H1 (cell line): ENCODE results near the gene ZNF608.

Experiments
- CEBPB ChIP-seq: IDR thresholded peaks from 2 replicates; pipeline ENCODE4 v1.6.1; 2012; ENCODE audit warnings: low read depth, low read length
- CREB1 ChIP-seq: IDR thresholded peaks from 2 replicates; pipeline ENCODE4 v1.6.1; 2012; ENCODE audit warnings: inconsistent platforms
- EP300 ChIP-seq, 2 experiments: IDR thresholded peaks; 1 replicate in 1 of 2; 2 replicates in 1 of 2; pipeline ENCODE4 v1.6.1; 2011 to 2012; ENCODE audit warnings: low read depth in 2 of 2, low read length in 2 of 2, mild to moderate bottlenecking in 2 of 2, borderline replicate concordance in 1 of 2, inconsistent platforms in 1 of 2, moderate library complexity in 1 of 2
- EZH2 ChIP-seq: fragments of 200-600 bp; sonication (generic); IDR thresholded peaks from 2 replicates; pipeline ENCODE4 v1.7.1; 2012; ENCODE audit warnings: low read depth, mild to moderate bottlenecking, moderate library complexity, low read length, inconsistent platforms; ENCODE audit not compliant: severe bottlenecking
- GTF2F1 ChIP-seq: IDR thresholded peaks from 2 replicates; pipeline ENCODE4 v1.6.1; 2012; ENCODE audit warnings: low read depth, low read length, improper control_type of control experiment, borderline replicate concordance
- KDM1A ChIP-seq: fragments of 200-600, 300-600 bp; sonication (generic); IDR thresholded peaks from 2 replicates; pipeline ENCODE4 v1.7.1; 2016; ENCODE audit warnings: mild to moderate bottlenecking, low read length, borderline replicate concordance
- MAFK ChIP-seq: IDR thresholded peaks from 2 replicates; pipeline ENCODE4 v1.6.1; 2012; ENCODE audit warnings: low read depth, mild to moderate bottlenecking, improper control_type of control experiment, low read length
- NRF1 ChIP-seq: IDR thresholded peaks from 2 replicates; pipeline ENCODE4 v1.6.1; 2011; ENCODE audit warnings: mild to moderate bottlenecking, low read depth, low read length, improper control_type of control experiment
- POLR2A ChIP-seq, 2 experiments: IDR thresholded peaks; 1 replicate in 1 of 2; 2 replicates in 1 of 2; pipeline ENCODE4 v1.6.1; 2011; ENCODE audit warnings: low read depth in 2 of 2, low read length in 2 of 2, mild to moderate bottlenecking in 2 of 2; ENCODE audit errors: control extremely low read depth in 1 of 2
- SIN3A ChIP-seq, 2 experiments: IDR thresholded peaks in 1 of 2; conservative IDR thresholded peaks in 1 of 2; 2 replicates each; pipeline ENCODE4 v1.6.1; 2011 to 2012; ENCODE audit warnings: low read length in 2 of 2, improper control_type of control experiment in 1 of 2, low read depth in 1 of 2, mild to moderate bottlenecking in 1 of 2
- YY1 ChIP-seq: IDR thresholded peaks from 2 replicates; pipeline ENCODE4 v1.6.1; 2011; ENCODE audit warnings: low read depth, mild to moderate bottlenecking, low read length
- TF ChIP-seq, protein P1 (sequence below), 3 experiments: IDR thresholded peaks; 1 replicate in 2 of 3; 2 replicates in 1 of 3; pipeline versions ENCODE4 v1.5.1 to v1.6.1; 2011; ENCODE audit warnings: low read length in 3 of 3, mild to moderate bottlenecking in 3 of 3, inconsistent platforms in 2 of 3, low read depth in 1 of 3, moderate library complexity in 1 of 3; ENCODE audit not compliant: insufficient read depth in 1 of 3; ENCODE audit errors: control extremely low read depth in 1 of 3
- TF ChIP-seq, protein P2 (sequence below): fragments of 300-600 bp; sonication (generic); IDR thresholded peaks from 2 replicates; pipeline ENCODE4 v1.7.1; 2012; ENCODE audit warnings: low read length, moderate library complexity, mild to moderate bottlenecking, inconsistent platforms; ENCODE audit not compliant: insufficient replicate concordance

DNA sequence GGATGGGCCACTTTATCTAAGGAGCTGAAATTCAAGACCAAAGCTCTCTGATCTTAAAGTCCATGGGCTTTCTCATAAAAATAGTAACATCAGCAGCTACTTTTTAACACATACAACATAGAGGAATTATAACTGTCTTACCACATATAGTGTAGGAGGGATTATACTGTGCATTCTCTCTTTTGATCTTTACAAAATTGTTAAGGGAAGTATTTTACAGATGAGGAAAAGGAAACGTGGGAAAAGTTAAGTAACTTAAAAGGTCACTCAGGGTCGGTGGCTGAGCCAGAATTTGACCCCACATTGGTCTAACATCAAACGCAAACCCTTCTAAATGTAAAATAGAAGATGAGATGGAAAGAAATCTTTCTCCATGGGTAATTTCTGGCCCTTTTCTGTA is 38.4 kb downstream of the ZNF608 start:
- TF ChIP-seq POLR2A (IDR thresholded peaks at IDR 0.05; ENCODE audit: control extremely low read depth in 1 of 2, low read depth in 2 of 2, low read length in 2 of 2) (no peak), EP300 (IDR thresholded peaks at IDR 0.05; ENCODE audit: borderline replicate concordance in 1 of 2, low read depth in 2 of 2, low read length in 2 of 2) (no peak), NRF1 (no peak), YY1 (no peak), CEBPB (no peak), SIN3A (conservative IDR thresholded peaks at IDR 0.05 in 1 of 2, IDR thresholded peaks at IDR 0.05 in 1 of 2; ENCODE audit: low read depth in 1 of 2, low read length in 2 of 2) (no peak), GTF2F1 (no peak), EZH2 (no peak), CREB1 (no peak), MAFK (no peak), KDM1A (no peak)
- TF ChIP-seq, protein P1, sequence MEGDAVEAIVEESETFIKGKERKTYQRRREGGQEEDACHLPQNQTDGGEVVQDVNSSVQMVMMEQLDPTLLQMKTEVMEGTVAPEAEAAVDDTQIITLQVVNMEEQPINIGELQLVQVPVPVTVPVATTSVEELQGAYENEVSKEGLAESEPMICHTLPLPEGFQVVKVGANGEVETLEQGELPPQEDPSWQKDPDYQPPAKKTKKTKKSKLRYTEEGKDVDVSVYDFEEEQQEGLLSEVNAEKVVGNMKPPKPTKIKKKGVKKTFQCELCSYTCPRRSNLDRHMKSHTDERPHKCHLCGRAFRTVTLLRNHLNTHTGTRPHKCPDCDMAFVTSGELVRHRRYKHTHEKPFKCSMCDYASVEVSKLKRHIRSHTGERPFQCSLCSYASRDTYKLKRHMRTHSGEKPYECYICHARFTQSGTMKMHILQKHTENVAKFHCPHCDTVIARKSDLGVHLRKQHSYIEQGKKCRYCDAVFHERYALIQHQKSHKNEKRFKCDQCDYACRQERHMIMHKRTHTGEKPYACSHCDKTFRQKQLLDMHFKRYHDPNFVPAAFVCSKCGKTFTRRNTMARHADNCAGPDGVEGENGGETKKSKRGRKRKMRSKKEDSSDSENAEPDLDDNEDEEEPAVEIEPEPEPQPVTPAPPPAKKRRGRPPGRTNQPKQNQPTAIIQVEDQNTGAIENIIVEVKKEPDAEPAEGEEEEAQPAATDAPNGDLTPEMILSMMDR (IDR thresholded peaks at IDR 0.05; ENCODE audit: control extremely low read depth in 1 of 3, insufficient read depth in 1 of 3, low read depth in 1 of 3, low read length in 3 of 3), result no peak
- TF ChIP-seq, protein P2, sequence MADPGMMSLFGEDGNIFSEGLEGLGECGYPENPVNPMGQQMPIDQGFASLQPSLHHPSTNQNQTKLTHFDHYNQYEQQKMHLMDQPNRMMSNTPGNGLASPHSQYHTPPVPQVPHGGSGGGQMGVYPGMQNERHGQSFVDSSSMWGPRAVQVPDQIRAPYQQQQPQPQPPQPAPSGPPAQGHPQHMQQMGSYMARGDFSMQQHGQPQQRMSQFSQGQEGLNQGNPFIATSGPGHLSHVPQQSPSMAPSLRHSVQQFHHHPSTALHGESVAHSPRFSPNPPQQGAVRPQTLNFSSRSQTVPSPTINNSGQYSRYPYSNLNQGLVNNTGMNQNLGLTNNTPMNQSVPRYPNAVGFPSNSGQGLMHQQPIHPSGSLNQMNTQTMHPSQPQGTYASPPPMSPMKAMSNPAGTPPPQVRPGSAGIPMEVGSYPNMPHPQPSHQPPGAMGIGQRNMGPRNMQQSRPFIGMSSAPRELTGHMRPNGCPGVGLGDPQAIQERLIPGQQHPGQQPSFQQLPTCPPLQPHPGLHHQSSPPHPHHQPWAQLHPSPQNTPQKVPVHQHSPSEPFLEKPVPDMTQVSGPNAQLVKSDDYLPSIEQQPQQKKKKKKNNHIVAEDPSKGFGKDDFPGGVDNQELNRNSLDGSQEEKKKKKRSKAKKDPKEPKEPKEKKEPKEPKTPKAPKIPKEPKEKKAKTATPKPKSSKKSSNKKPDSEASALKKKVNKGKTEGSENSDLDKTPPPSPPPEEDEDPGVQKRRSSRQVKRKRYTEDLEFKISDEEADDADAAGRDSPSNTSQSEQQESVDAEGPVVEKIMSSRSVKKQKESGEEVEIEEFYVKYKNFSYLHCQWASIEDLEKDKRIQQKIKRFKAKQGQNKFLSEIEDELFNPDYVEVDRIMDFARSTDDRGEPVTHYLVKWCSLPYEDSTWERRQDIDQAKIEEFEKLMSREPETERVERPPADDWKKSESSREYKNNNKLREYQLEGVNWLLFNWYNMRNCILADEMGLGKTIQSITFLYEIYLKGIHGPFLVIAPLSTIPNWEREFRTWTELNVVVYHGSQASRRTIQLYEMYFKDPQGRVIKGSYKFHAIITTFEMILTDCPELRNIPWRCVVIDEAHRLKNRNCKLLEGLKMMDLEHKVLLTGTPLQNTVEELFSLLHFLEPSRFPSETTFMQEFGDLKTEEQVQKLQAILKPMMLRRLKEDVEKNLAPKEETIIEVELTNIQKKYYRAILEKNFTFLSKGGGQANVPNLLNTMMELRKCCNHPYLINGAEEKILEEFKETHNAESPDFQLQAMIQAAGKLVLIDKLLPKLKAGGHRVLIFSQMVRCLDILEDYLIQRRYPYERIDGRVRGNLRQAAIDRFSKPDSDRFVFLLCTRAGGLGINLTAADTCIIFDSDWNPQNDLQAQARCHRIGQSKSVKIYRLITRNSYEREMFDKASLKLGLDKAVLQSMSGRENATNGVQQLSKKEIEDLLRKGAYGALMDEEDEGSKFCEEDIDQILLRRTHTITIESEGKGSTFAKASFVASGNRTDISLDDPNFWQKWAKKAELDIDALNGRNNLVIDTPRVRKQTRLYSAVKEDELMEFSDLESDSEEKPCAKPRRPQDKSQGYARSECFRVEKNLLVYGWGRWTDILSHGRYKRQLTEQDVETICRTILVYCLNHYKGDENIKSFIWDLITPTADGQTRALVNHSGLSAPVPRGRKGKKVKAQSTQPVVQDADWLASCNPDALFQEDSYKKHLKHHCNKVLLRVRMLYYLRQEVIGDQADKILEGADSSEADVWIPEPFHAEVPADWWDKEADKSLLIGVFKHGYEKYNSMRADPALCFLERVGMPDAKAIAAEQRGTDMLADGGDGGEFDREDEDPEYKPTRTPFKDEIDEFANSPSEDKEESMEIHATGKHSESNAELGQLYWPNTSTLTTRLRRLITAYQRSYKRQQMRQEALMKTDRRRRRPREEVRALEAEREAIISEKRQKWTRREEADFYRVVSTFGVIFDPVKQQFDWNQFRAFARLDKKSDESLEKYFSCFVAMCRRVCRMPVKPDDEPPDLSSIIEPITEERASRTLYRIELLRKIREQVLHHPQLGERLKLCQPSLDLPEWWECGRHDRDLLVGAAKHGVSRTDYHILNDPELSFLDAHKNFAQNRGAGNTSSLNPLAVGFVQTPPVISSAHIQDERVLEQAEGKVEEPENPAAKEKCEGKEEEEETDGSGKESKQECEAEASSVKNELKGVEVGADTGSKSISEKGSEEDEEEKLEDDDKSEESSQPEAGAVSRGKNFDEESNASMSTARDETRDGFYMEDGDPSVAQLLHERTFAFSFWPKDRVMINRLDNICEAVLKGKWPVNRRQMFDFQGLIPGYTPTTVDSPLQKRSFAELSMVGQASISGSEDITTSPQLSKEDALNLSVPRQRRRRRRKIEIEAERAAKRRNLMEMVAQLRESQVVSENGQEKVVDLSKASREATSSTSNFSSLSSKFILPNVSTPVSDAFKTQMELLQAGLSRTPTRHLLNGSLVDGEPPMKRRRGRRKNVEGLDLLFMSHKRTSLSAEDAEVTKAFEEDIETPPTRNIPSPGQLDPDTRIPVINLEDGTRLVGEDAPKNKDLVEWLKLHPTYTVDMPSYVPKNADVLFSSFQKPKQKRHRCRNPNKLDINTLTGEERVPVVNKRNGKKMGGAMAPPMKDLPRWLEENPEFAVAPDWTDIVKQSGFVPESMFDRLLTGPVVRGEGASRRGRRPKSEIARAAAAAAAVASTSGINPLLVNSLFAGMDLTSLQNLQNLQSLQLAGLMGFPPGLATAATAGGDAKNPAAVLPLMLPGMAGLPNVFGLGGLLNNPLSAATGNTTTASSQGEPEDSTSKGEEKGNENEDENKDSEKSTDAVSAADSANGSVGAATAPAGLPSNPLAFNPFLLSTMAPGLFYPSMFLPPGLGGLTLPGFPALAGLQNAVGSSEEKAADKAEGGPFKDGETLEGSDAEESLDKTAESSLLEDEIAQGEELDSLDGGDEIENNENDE, result no peak
